Liver (tissue), 9 donors: ENCODE data around the gene QKI. TPM values are rescaled to one million over a fixed set of nuclear protein-coding genes. Genes with fewer than 3 reads are reported as not detected.

Source experiments
- DNase-seq: peaks from one replicate; pipeline ENCODE4 v3.0.0-alpha.2; 2017; ENCODE audit warnings: low spot score
- H3K27ac ChIP-seq, 2 donors: one replicate each; pipeline ENCODE4 v1.7.0; 2013; ENCODE audit warnings: inconsistent platforms in 2 of 2, low read length in 2 of 2, control low read depth in 1 of 2, low read depth in 1 of 2, mild to moderate bottlenecking in 1 of 2
- H3K27me3 ChIP-seq, 4 donors: one replicate each; pipeline versions ENCODE4 v1.6.1 to v1.7.0; 2013; ENCODE audit warnings: low read length in 3 of 4, inconsistent platforms in 1 of 4, mild to moderate bottlenecking in 1 of 4, moderate library complexity in 1 of 4; ENCODE audit not compliant: control insufficient read depth in 4 of 4, insufficient read depth in 4 of 4
- H3K36me3 ChIP-seq, 4 donors: one replicate each; pipeline versions ENCODE4 v1.6.1 to v1.7.0; 2013; ENCODE audit warnings: low read length in 3 of 4, mild to moderate bottlenecking in 3 of 4, low read depth in 1 of 4, moderate library complexity in 1 of 4; ENCODE audit not compliant: control insufficient read depth in 4 of 4, insufficient read depth in 3 of 4
- H3K4me1 ChIP-seq, 4 donors: one replicate each; pipeline versions ENCODE4 v1.6.1 to v1.7.0; 2013; ENCODE audit warnings: low read length in 3 of 4, mild to moderate bottlenecking in 3 of 4, moderate library complexity in 1 of 4; ENCODE audit not compliant: control insufficient read depth in 4 of 4, insufficient read depth in 4 of 4
- H3K4me3 ChIP-seq, 3 donors: one replicate each; pipeline versions ENCODE4 v1.6.1 to v1.7.0; 2013; ENCODE audit warnings: low read length in 3 of 3, control low read depth in 1 of 3, low read depth in 1 of 3, mild to moderate bottlenecking in 1 of 3
- H3K9ac ChIP-seq, 2 donors: one replicate each; pipeline ENCODE4 v1.7.0; 2013; ENCODE audit warnings: low read length in 2 of 2, mild to moderate bottlenecking in 2 of 2, moderate library complexity in 2 of 2, control low read depth in 1 of 2, low read depth in 1 of 2
- H3K9me3 ChIP-seq, 4 donors: one replicate each; pipeline versions ENCODE4 v1.6.1 to v1.7.0; 2013; ENCODE audit warnings: low read length in 3 of 4; ENCODE audit not compliant: control insufficient read depth in 4 of 4
- CTCF ChIP-seq: fragments of 150-350 bp; IDR thresholded peaks from 2 replicates; pipeline ENCODE4 v1.5.1; 2017; ENCODE audit warnings: improper control_type of control experiment, low read depth, low read length; ENCODE audit not compliant: missing input control
- FOXA1 ChIP-seq: IDR thresholded peaks from 2 replicates; pipeline ENCODE4 v1.6.1; 2016; ENCODE audit warnings: antibody characterized with exemption
- FOXA2 ChIP-seq: IDR thresholded peaks from 2 replicates; pipeline ENCODE4 v1.6.1; 2016; ENCODE audit warnings: antibody characterized with exemption
- HNF4A ChIP-seq, 2 donors: conservative IDR thresholded peaks; 2 replicates each; pipeline ENCODE4 v1.6.1; 2016; ENCODE audit warnings: antibody characterized with exemption in 2 of 2, mild to moderate bottlenecking in 2 of 2
- HNF4G ChIP-seq: IDR thresholded peaks from 2 replicates; pipeline ENCODE4 v1.6.1; 2016; ENCODE audit warnings: antibody characterized with exemption
- NR2F2 ChIP-seq: IDR thresholded peaks from 2 replicates; pipeline ENCODE4 v1.6.1; 2016; ENCODE audit warnings: antibody characterized with exemption
- RAD21 ChIP-seq, 2 donors: IDR thresholded peaks; 2 replicates each; pipeline ENCODE4 v1.6.1; 2016; ENCODE audit warnings: antibody characterized with exemption in 2 of 2, mild to moderate bottlenecking in 2 of 2
- RXRA ChIP-seq, 2 donors: IDR thresholded peaks; 2 replicates each; pipeline ENCODE4 v1.6.1; 2017 to 2018; ENCODE audit warnings: antibody characterized with exemption in 2 of 2, mild to moderate bottlenecking in 1 of 2
- SP1 ChIP-seq: IDR thresholded peaks from 2 replicates; pipeline ENCODE4 v1.6.1; 2018; ENCODE audit warnings: antibody characterized with exemption, mild to moderate bottlenecking
- ZBTB33 ChIP-seq: IDR thresholded peaks from 2 replicates; pipeline ENCODE4 v1.6.1; 2016; ENCODE audit warnings: antibody characterized with exemption
- WGBS: extraction: QIAGEN DNeasy Blood & Tissue Kit; methylation state at CpG from one replicate; pipeline ENCODE4 v1.1.7; 2013; 5-methylcytosine and 5-hydroxymethylcytosine counted together
- polyA plus RNA-seq, 2 donors: library from polyadenylated mRNA; stranded (reverse) in 1 of 2; unstranded in 1 of 2; fragments of 200-250 nt in 1 of 2; fragments of >200 nt in 1 of 2; fragmentation: Nextera tagmentation in 1 of 2; extraction: Ambion mirVana in 1 of 2; gene quantifications; one replicate each; pipeline versions ENCODE4 v1.2.1 to v1.2.3, GENCODE V29; 2013 to 2015
- total RNA-seq, 2 donors: library from RNA; depleted of rRNA; stranded (reverse); fragments of >200 nt; gene quantifications; one replicate each; pipeline ENCODE4 v1.2.3, GENCODE V29; 2014
- TF ChIP-seq, protein P1 (sequence below): IDR thresholded peaks from 2 replicates; pipeline ENCODE4 v1.6.1; 2016; ENCODE audit warnings: antibody characterized with exemption
- donor health status: healthy.
- donor health status: healthy.
- donor health status: healthy.
- donor health status: healthy.
- donor health status: healthy.

The QKI gene
- total and polyA plus RNA-seq, 4 donors: 22.7 to 97.0 (median 56.3) TPM

- no peak overlapping the region for H3K4me3 ChIP-seq
- DNase-seq: no peak
- WGBS: 88% methylated on average over 8 of the region's 8 CpGs
Measured at GRCh38 chr6:163613025-163613424, 198.5 kb downstream of the QKI start.

GRCh38 chr6:163613668-163614067 lies 199.2 kb downstream of the QKI start:
- no peak overlapping the region for H3K9ac ChIP-seq
- TF ChIP-seq CTCF (no peak), NR2F2 (no peak), SP1 (no peak), FOXA1 (no peak), ZBTB33 (no peak), HNF4G (no peak), RXRA (IDR thresholded peaks at IDR 0.05) (no peak), HNF4A (conservative IDR thresholded peaks at IDR 0.05) (no peak)
- TF ChIP-seq, protein P1, sequence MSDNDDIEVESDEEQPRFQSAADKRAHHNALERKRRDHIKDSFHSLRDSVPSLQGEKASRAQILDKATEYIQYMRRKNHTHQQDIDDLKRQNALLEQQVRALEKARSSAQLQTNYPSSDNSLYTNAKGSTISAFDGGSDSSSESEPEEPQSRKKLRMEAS: no peak
- 97% methylated on average over 3 of the region's 3 CpGs for WGBS

More at GRCh38 chr6:163613025-163613424, 198.5 kb downstream of the QKI start:
- Histone ChIP-seq H3K36me3 (no peaks in the 10 kb centered on the region), H3K4me1 (no peaks in the 10 kb centered on the region), H3K9ac (no peak overlapping the region), H3K9me3 (no peaks in the 10 kb centered on the region), H3K27ac (no peak overlapping the region), H3K27me3 (no peaks in the 10 kb centered on the region)
- TF ChIP-seq NR2F2: no peak
- TF ChIP-seq SP1: no peak
- TF ChIP-seq HNF4A (conservative IDR thresholded peaks at IDR 0.05): no peak
- TF ChIP-seq ZBTB33: no peak
- no peak for TF ChIP-seq HNF4G
- TF ChIP-seq, protein P1: no peak

GRCh38 chr6:163616452-163616851 lies 201.9 kb downstream of the QKI start:
- Histone ChIP-seq H3K36me3 (no peaks in the 10 kb centered on the region), H3K9ac (no peak overlapping the region), H3K27ac (no peak overlapping the region), H3K4me1 (no peaks in the 10 kb centered on the region), H3K9me3 (no peaks in the 10 kb centered on the region), H3K4me3 (no peak overlapping the region), H3K27me3 (no peaks in the 10 kb centered on the region)
- peak; percentile 19 for DNase-seq
- no peak for TF ChIP-seq NR2F2
- TF ChIP-seq SP1: no peak
- no peak for TF ChIP-seq FOXA2
- TF ChIP-seq CTCF: no peak
- no peak for TF ChIP-seq RXRA (IDR thresholded peaks at IDR 0.05)
- no peak for TF ChIP-seq RAD21 (IDR thresholded peaks at IDR 0.05)
- no peak for TF ChIP-seq HNF4A (conservative IDR thresholded peaks at IDR 0.05)
- TF ChIP-seq, protein P1: no peak
- 91% methylated on average over 4 of the region's 4 CpGs for WGBS

More at GRCh38 chr6:163613668-163614067, 199.2 kb downstream of the QKI start:
- Histone ChIP-seq H3K27me3 (no peaks in the 10 kb centered on the region), H3K4me1 (no peaks in the 10 kb centered on the region), H3K4me3 (no peak overlapping the region), H3K9me3 (no peaks in the 10 kb centered on the region), H3K27ac (no peak overlapping the region), H3K36me3 (no peaks in the 10 kb centered on the region)
- DNase-seq: no peak
